ENCODE measurements around the gene SPAG16. TPM values are rescaled to one million over a fixed set of nuclear protein-coding genes. Genes with fewer than 3 reads are reported as not detected.

Gene SPAG16
- total RNA-seq, 1 experiment from 2014 or later, result 17.3 TPM

DNA sequence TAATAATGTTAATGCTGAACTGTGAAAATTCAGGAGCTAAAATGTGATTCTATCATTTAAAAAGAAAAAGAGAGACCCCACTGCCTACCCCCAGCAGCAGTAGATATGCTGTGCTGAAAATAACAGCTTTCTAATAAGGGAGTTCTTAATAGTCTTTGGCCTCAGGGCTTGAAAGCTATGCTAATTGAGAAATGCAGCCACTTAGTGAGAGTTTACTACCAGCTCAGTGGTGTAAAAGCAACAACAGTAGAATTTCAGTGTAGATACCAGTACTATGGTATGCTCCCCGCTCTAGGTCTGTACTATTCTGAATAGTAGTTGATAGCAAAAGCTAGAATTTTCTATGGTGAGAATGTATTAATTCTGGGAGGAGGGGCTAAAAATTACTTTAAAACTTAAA is 823.5 kb downstream of the SPAG16 start:
- no peak overlapping the region for H4K5ac ChIP-seq (ENCODE audit: insufficient read length, low read depth, low read length)
- no peak overlapping the region for H3K14ac ChIP-seq (ENCODE audit: insufficient read depth, low read length)
- no peak overlapping the region for H2BK5ac ChIP-seq (ENCODE audit: insufficient read length, low read length)
- H3K9me3 ChIP-seq (ENCODE audit: control insufficient read depth, low read depth, low read length), result no peaks in the 10 kb centered on the region
- no peak overlapping the region for H4K8ac ChIP-seq (replicated peaks; ENCODE audit: insufficient read length, low read depth, low read length)
- Mint-ChIP-seq H3K27ac (no peak overlapping the region), H3K9me3 (peaks cover 8 to 14% of the 10 kb centered on the region in 2 experiments; a peak in 4 of 5 replicates), H3K27me3 (ENCODE audit: low read depth) (peaks cover 2% of the 10 kb centered on the region), H3K4me3 (no peak overlapping the region), H3K36me3 (ENCODE audit: insufficient read depth in 1 of 3, low read depth in 3 of 3) (0 out of 7 replicates have a peak, but pooled peaks cover 0 to 2% (median 0%) of the 10 kb centered on the region in 3 experiments), H3K4me1 (peaks cover 15 to 20% of the 10 kb centered on the region in 2 experiments)
- no peaks in the 10 kb centered on the region for H3K23me2 ChIP-seq (ENCODE audit: insufficient read length, low read depth, low read length, poor library complexity, severe bottlenecking)
- no CpG with 5 or more reads among the region's 1 CpG for WGBS (ENCODE audit: extremely low coverage, insufficient read length, low lambda C conversion rate)
- H3K18ac ChIP-seq (ENCODE audit: insufficient read length, low read depth, low read length), result no peak overlapping the region
- H3K27ac ChIP-seq (ENCODE audit: insufficient read length, low read depth, low read length), result no peak overlapping the region
- H3K23ac ChIP-seq (ENCODE audit: insufficient read length, low read depth, low read length), result no peak overlapping the region
- no peak for DNase-seq
- H2BK12ac ChIP-seq (ENCODE audit: insufficient read length, low read depth, low read length), result no peak overlapping the region
- H2AFZ ChIP-seq (ENCODE audit: low read length), result no peak overlapping the region
- no peak overlapping the region for H3K4ac ChIP-seq (ENCODE audit: low read depth, low read length)
- no peaks in the 10 kb centered on the region; the same call in 1 of the 2 replicates for H3K4me1 ChIP-seq (ENCODE audit: insufficient read depth, low read length)
- H3K56ac ChIP-seq (ENCODE audit: insufficient read length, low read depth, low read length), result no peak overlapping the region
- no peaks in the 10 kb centered on the region for H4K20me1 ChIP-seq (ENCODE audit: control insufficient read depth, insufficient read depth, insufficient read length)
- H3K4me2 ChIP-seq (ENCODE audit: insufficient read depth, insufficient read length, low read length), result no peak overlapping the region
- TF ChIP-seq, protein P1, sequence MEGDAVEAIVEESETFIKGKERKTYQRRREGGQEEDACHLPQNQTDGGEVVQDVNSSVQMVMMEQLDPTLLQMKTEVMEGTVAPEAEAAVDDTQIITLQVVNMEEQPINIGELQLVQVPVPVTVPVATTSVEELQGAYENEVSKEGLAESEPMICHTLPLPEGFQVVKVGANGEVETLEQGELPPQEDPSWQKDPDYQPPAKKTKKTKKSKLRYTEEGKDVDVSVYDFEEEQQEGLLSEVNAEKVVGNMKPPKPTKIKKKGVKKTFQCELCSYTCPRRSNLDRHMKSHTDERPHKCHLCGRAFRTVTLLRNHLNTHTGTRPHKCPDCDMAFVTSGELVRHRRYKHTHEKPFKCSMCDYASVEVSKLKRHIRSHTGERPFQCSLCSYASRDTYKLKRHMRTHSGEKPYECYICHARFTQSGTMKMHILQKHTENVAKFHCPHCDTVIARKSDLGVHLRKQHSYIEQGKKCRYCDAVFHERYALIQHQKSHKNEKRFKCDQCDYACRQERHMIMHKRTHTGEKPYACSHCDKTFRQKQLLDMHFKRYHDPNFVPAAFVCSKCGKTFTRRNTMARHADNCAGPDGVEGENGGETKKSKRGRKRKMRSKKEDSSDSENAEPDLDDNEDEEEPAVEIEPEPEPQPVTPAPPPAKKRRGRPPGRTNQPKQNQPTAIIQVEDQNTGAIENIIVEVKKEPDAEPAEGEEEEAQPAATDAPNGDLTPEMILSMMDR (conservative IDR thresholded peaks at IDR 0.05), result no peak
- no peak overlapping the region for H2BK20ac ChIP-seq (ENCODE audit: low read depth, low read length, poor library complexity, severe bottlenecking)
- no peaks in the 10 kb centered on the region for H3K79me2 ChIP-seq (ENCODE audit: insufficient read depth, low read length)
- no peak overlapping the region for H2AK5ac ChIP-seq (ENCODE audit: insufficient read length, low read length)
- no peaks in the 10 kb centered on the region for H3K79me1 ChIP-seq (ENCODE audit: insufficient read depth, low read depth, low read length, poor library complexity, severe bottlenecking)
- no peak overlapping the region for H4K91ac ChIP-seq (ENCODE audit: insufficient read length, low read depth, low read length)
- no peak overlapping the region for H3K9ac ChIP-seq (ENCODE audit: extremely low read depth, insufficient read length, low read length)
- no peak overlapping the region for H2BK15ac ChIP-seq (ENCODE audit: low read depth, low read length)
- H2BK120ac ChIP-seq (ENCODE audit: low read depth, low read length, poor library complexity, severe bottlenecking), result no peak overlapping the region
- no peak overlapping the region for H3T11ph ChIP-seq (ENCODE audit: low read length)
- no peaks in the 10 kb centered on the region; the same call in 1 of the 2 replicates for H3K27me3 ChIP-seq (ENCODE audit: insufficient read depth, low read length)

All from H9 (cell line).